HFF-Myc (cell line): Measurements from ENCODE around the gene GABRA5.

Source experiments
- DNase-seq: peaks from one replicate; pipeline ENCODE4 v3.0.0-alpha.2; 2011; ENCODE audit warnings: low read depth; ENCODE audit errors: extremely low read depth
- H3K4me3 ChIP-seq: replicated peaks from 2 replicates; pipeline ENCODE4 v1.5.1; 2011; ENCODE audit warnings: low read depth, mild to moderate bottlenecking, control low read depth, low read length
- TF ChIP-seq, protein P1 (sequence below): IDR thresholded peaks from 2 replicates; pipeline ENCODE4 v1.5.1; 2012; ENCODE audit warnings: mild to moderate bottlenecking, low read depth, low read length, control low read depth; ENCODE audit errors: missing control alignments

Gene GABRA5

DNA sequence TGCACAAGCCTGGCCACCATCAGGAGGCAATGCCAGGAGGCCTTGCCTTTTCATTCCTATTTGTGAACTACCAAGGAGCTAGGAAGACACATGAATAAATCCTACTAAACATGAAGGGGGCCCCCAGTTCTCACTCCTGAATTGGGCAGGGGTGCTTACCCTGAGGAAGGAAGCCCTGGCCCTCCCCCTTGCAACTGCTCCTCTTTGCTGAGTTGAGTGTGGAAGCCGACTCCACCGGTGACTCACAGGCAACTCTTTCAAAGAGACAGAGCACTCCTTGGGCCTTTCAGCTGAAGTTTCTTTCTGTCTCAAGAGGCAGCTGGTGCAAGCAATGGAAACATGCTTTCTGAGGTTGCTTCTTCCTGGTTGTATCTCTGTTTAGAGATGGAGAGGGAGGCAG is 105.8 kb downstream of the GABRA5 start:
- DNase-seq, result no peak
- TF ChIP-seq, protein P1, sequence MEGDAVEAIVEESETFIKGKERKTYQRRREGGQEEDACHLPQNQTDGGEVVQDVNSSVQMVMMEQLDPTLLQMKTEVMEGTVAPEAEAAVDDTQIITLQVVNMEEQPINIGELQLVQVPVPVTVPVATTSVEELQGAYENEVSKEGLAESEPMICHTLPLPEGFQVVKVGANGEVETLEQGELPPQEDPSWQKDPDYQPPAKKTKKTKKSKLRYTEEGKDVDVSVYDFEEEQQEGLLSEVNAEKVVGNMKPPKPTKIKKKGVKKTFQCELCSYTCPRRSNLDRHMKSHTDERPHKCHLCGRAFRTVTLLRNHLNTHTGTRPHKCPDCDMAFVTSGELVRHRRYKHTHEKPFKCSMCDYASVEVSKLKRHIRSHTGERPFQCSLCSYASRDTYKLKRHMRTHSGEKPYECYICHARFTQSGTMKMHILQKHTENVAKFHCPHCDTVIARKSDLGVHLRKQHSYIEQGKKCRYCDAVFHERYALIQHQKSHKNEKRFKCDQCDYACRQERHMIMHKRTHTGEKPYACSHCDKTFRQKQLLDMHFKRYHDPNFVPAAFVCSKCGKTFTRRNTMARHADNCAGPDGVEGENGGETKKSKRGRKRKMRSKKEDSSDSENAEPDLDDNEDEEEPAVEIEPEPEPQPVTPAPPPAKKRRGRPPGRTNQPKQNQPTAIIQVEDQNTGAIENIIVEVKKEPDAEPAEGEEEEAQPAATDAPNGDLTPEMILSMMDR, result no peak
- no peak overlapping the region for H3K4me3 ChIP-seq

DNA sequence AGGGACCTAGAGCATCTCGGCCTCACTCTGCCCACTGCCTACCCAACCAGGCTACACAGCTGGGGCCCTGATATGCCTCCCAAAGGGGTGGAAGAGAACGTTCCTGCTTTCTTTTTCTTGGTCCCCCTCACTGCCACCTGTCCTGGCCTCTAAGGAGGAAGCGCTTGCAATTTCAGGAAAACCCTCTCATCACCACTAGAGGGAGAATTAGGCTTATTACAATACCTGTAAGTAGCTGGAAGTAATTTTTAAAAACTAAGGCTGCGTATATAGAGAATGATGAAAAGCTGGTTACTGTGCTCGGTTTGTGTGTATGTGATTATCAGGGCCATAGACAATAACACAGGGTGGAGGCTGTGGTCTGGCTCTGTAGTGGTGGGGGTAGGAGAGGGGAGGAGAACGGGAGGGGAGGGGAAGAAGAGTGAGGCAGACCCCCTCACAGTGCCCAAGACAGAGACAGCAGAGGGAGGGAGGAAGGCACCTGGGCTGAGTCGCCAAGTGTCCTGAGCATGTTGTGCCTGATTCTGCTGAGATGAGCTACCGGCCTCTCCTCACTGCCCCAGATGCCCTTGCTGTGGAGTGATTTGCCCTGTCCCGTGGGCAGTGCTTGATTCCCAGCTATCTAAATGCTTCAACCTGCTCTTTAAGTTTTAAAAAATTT is 107.4 kb downstream of the GABRA5 start:
- TF ChIP-seq, protein P1, result peak; percentile 37
- no peak for DNase-seq
- H3K4me3 ChIP-seq, result no peak overlapping the region

DNA sequence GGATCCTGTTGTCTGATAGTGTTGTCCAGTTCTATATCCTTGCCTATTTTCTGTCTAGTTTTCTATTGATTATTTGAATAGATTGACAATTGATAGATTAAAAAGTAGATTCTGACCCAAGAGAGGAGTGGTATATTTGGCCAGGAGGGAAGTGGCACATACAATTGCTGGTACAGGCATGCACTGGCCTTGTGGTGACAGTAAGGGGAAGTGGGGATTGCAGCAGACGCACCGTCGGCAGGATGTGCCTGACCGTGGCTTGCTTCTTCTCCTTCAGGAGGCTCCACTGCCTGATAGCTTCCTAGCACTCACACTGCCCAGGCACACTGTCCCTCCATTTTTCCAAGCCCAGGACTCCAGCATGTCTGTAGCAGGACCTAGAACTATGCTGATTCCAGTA is 114.6 kb downstream of the GABRA5 start:
- no peak for DNase-seq
- TF ChIP-seq, protein P1, result no peak

DNA sequence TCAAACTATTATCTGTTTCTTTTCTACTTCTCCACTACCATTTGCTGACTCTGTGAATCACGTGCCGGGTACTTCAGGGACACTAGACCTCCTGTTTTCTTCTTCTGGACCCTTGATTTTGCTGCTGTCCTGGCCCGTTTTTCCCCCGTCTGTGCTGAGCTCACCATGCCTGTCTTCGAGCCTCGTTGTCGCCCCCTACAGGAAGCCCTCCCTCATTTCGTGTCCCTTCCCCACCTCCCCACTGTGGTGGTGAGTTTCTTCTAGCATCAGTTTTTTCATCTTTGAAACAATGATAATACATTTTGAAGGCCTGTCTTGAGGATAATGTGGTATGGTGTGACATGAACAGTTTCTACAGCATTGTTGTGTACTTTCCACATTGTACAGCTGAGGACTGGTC is 117.0 kb downstream of the GABRA5 start:
- TF ChIP-seq, protein P1, result peak; percentile 11
- no peak overlapping the region for H3K4me3 ChIP-seq
- DNase-seq, result no peak

More for the DNA sequence above, 114.6 kb downstream of the GABRA5 start:
- H3K4me3 ChIP-seq, result no peak overlapping the region

DNA sequence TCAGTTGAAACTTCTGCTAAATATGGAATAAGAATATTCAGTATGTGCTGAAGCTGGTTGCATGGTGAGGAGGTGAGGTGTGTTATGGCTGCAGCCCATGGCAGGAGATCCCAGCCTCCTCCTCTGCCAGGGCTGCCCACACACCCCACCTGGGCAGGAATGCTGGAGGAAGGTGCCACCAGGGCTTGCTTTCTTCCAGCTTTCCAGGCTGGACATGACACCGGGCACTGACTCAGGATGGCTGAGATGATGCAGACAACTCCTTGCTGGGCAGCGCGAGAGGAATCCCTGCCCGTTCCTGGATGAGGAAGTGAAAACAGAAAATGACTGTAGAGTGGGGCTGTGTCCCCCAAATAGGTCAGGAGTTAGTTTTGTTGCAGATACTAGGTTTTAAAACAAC is 118.2 kb downstream of the GABRA5 start:
- TF ChIP-seq, protein P1, result no peak
- no peak for DNase-seq
- H3K4me3 ChIP-seq, result no peak overlapping the region

DNA sequence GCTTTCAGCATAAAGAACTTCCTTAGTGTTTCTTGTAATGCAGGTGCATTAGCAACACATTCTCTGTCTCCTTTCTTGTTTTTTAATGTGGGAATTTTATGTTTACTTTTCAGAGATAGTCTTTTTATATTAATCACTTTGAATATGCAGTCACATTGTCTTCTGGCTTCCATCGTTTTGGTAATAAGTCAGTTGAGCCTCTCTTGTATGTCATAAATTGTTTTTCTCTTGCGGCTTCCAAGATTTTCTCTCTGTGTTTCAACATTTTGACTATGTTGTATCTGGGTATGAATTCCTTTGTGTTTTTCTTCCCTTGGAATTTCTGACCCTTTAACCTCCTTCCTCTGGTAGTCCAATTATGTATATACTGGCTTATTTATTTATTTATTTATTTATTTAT is 129.4 kb downstream of the GABRA5 start:
- TF ChIP-seq, protein P1, result no peak
- no peak for DNase-seq
- no peak overlapping the region for H3K4me3 ChIP-seq
